Measurements from ENCODE around the gene TNRC6C.

DNA sequence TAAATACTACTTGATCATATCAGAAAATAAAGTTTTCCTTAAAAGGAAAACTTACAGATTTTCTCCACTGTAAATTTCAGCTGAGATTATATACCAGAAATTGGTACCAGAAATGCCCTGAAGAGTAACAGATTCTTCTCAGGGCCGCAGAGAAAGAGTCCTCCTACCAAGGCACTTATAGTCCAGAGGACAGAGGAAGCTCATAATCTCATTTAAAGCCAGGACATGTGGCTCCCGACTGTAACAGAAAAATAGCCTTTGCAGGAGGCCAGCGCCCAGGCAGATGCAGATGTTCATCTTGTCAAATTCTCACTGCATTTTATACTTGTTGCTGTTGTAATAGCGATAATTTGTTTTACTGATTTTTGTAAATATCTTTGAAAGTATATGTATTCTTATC, 43.7 kb downstream of the TNRC6C start:
- TF ChIP-seq, protein P1, sequence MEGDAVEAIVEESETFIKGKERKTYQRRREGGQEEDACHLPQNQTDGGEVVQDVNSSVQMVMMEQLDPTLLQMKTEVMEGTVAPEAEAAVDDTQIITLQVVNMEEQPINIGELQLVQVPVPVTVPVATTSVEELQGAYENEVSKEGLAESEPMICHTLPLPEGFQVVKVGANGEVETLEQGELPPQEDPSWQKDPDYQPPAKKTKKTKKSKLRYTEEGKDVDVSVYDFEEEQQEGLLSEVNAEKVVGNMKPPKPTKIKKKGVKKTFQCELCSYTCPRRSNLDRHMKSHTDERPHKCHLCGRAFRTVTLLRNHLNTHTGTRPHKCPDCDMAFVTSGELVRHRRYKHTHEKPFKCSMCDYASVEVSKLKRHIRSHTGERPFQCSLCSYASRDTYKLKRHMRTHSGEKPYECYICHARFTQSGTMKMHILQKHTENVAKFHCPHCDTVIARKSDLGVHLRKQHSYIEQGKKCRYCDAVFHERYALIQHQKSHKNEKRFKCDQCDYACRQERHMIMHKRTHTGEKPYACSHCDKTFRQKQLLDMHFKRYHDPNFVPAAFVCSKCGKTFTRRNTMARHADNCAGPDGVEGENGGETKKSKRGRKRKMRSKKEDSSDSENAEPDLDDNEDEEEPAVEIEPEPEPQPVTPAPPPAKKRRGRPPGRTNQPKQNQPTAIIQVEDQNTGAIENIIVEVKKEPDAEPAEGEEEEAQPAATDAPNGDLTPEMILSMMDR (IDR thresholded peaks at IDR 0.05) = no peak
- TF ChIP-seq EP300 (IDR thresholded peaks at IDR 0.05) (no peak), POLR2A (IDR thresholded peaks at IDR 0.05) (no peak), POLR2AphosphoS5 (IDR thresholded peaks at IDR 0.05) (no peak)

All from sigmoid colon (tissue), 4 donors.